Peyer's patch (tissue), 4 donors: ENCODE data around the gene HIGD1C. TPM values are rescaled to one million over a fixed set of nuclear protein-coding genes. Genes with fewer than 3 reads are reported as not detected.
"Not testable (repeated sequence)": the region's sequence is repeated elsewhere in the genome, so short reads cannot be mapped to it uniquely, and the experiment has no call there.

Experiments used
- DNase-seq, 3 donors: peaks; one replicate each; pipeline ENCODE4 v3.0.0-alpha.2; 2017 to 2019
- H3K27ac ChIP-seq, 4 donors: fragments of 200-600 bp; sonication (generic); one replicate each; pipeline ENCODE4 v1.5.1; 2016 to 2019
- H3K27me3 ChIP-seq, 2 donors: fragments of 200-600 bp; sonication (generic); one replicate each; pipeline ENCODE4 v1.5.1; 2019
- H3K36me3 ChIP-seq, 3 donors: fragments of 200-600 bp; sonication (generic); one replicate each; pipeline ENCODE4 v1.5.1; 2016 to 2019
- H3K4me1 ChIP-seq, 4 donors: fragments of 200-600 bp; sonication (generic); one replicate each; pipeline ENCODE4 v1.5.1; 2016 to 2019
- H3K4me3 ChIP-seq, 4 donors: fragments of 200-600 bp; sonication (generic); 1 replicate in 3 of 4; 2 replicates in 1 of 4; pipeline ENCODE4 v1.5.1; 2016 to 2019; ENCODE audit warnings: mild to moderate bottlenecking in 1 of 4
- H3K9me3 ChIP-seq, 4 donors: fragments of 200-600 bp; sonication (generic); one replicate each; pipeline ENCODE4 v1.5.1; 2016 to 2019; ENCODE audit warnings: mild to moderate bottlenecking in 1 of 4
- POLR2A ChIP-seq, 2 donors: fragments of 450-650 bp; IDR thresholded peaks; one replicate each; pipeline ENCODE4 v1.5.1; 2017; ENCODE audit warnings: antibody characterized with exemption in 2 of 2, mild to moderate bottlenecking in 2 of 2, moderate library complexity in 2 of 2
- small RNA-seq, 2 donors: library from RNA; depleted of rRNA; stranded (forward); fragments of <200 nt; gene quantifications; one replicate each; pipeline ENCODE3, GENCODE V24; 2016
- total RNA-seq, 4 donors: library from RNA; depleted of rRNA; stranded (reverse); fragments of >200 nt; gene quantifications; one replicate each; pipeline ENCODE4 v1.1.0, GENCODE V29; 2016
- TF ChIP-seq, protein P1 (sequence below), 6 experiments: fragments of 450-650 bp in 4 of 6; fragments of 200-600 bp in 2 of 6; sonication (generic) in 1 of 6; IDR thresholded peaks; one replicate each; pipeline ENCODE4 v1.5.1; 2017 to 2019; ENCODE audit warnings: antibody characterized with exemption in 6 of 6, mild to moderate bottlenecking in 3 of 6, moderate library complexity in 1 of 6

HIGD1C gene
- total RNA-seq, 4 donors from 2014 or later = not detected

DNA sequence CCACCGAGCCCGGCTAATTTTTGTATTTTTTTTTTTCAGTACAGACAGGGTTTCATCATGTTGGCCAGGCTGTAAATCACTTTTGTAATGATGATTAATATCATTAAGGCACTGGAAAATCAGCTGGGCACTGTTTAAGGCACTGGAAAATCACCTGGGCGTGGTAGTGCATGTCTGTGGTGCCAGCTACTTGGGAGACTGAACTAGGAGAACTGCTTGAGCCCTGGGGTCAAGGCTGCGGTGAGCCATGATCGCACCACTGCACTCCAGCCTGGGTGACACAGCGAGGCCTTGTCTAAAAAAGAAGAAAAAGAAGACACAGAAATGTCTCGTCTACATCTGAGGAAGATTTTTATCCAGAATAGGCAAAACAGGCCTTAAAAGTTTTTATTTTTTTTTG, 61.1 kb downstream of the HIGD1C start:
- no peak for TF ChIP-seq POLR2A (IDR thresholded peaks at IDR 0.05)
- TF ChIP-seq, protein P1, sequence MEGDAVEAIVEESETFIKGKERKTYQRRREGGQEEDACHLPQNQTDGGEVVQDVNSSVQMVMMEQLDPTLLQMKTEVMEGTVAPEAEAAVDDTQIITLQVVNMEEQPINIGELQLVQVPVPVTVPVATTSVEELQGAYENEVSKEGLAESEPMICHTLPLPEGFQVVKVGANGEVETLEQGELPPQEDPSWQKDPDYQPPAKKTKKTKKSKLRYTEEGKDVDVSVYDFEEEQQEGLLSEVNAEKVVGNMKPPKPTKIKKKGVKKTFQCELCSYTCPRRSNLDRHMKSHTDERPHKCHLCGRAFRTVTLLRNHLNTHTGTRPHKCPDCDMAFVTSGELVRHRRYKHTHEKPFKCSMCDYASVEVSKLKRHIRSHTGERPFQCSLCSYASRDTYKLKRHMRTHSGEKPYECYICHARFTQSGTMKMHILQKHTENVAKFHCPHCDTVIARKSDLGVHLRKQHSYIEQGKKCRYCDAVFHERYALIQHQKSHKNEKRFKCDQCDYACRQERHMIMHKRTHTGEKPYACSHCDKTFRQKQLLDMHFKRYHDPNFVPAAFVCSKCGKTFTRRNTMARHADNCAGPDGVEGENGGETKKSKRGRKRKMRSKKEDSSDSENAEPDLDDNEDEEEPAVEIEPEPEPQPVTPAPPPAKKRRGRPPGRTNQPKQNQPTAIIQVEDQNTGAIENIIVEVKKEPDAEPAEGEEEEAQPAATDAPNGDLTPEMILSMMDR (IDR thresholded peaks at IDR 0.05) = no peak
- no peak overlapping the region for H3K4me3 ChIP-seq
- DNase-seq = no peak
- no peaks in the 10 kb centered on the region for H3K36me3 ChIP-seq
- H3K27ac ChIP-seq = no peak overlapping the region
- H3K4me1 ChIP-seq = peaks cover 0 to 10% (median 0%) of the 10 kb centered on the region in 4 donors
- no peaks in the 10 kb centered on the region for H3K27me3 ChIP-seq
- no peaks in the 10 kb centered on the region for H3K9me3 ChIP-seq

DNA sequence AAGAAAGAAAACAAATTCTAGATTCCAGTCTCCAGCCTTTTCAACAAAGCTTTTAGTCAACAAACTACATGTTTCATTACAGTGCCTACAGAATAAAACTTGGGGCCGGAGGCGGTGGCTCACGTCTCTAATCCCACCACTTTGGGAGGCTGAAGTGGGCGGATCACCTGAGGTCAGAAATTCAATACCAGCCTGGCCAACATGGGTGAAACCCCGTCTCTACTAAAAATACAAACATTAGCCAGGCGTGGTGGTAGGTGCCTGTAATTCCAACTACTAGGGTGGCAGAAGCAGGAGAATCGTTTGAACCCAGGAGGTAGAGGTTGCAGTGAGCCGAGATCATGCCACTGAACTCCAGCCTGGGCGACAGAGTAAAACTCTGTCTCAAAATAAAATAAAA, 62.1 kb downstream of the HIGD1C start:
- not testable (repeated sequence) for H3K27me3 ChIP-seq, H3K9me3 ChIP-seq, H3K27ac ChIP-seq, H3K4me1 ChIP-seq, H3K36me3 ChIP-seq, H3K4me3 ChIP-seq, DNase-seq

DNA sequence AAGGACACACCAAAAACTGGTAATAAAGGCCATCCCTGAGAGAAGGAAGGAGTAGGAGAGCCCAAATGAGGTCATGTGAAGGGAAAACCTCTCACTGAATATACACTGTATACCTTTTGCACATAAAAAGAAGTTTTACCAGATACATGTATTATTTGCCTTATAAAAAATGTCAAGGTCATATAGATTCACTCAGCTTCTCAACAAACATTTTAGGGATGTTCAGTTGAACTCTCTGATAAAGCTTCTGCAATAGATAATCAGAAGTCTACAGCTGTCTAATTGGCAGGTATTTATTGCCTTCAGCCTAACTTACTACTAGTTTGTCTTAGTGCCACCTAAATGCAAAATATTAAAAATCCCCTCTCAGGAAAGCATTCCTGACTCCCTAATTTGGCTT, 65.1 kb downstream of the HIGD1C start:
- Histone ChIP-seq H3K36me3 (no peaks in the 10 kb centered on the region), H3K9me3 (no peaks in the 10 kb centered on the region), H3K27me3 (no peaks in the 10 kb centered on the region), H3K4me3 (no peak overlapping the region), H3K27ac (no peak overlapping the region), H3K4me1 (peaks cover 0 to 15% (median 0%) of the 10 kb centered on the region in 4 donors)
- DNase-seq = no peak
- no peak for TF ChIP-seq POLR2A (IDR thresholded peaks at IDR 0.05)
- TF ChIP-seq, protein P1 (IDR thresholded peaks at IDR 0.05) = no peak

DNA sequence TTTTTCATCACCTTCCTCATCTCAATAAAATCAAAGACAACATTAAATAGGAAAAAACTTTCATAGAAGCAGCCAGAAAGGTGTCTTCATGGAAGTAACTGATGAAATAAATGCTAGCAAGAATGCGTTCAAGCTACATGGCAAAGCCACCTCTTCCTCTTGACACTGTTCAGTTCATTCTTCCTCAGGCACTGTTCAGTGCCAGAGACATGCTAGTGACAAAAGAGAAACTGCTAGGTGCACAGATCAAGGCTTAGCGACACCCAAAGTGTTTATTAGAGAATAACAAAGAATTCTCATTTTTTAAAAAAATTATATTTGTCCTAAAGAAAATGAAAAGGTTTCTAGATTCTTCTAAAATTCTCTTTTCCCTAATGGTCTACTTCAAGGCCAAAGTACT, 66.6 kb downstream of the HIGD1C start:
- no peak for DNase-seq
- H3K4me3 ChIP-seq = no peak overlapping the region
- H3K27me3 ChIP-seq = no peaks in the 10 kb centered on the region
- TF ChIP-seq POLR2A (IDR thresholded peaks at IDR 0.05) = no peak
- H3K9me3 ChIP-seq = no peaks in the 10 kb centered on the region
- H3K36me3 ChIP-seq = no peaks in the 10 kb centered on the region
- peaks cover 0 to 27% (median 2%) of the 10 kb centered on the region in 4 donors for H3K4me1 ChIP-seq
- H3K27ac ChIP-seq = no peak overlapping the region

DNA sequence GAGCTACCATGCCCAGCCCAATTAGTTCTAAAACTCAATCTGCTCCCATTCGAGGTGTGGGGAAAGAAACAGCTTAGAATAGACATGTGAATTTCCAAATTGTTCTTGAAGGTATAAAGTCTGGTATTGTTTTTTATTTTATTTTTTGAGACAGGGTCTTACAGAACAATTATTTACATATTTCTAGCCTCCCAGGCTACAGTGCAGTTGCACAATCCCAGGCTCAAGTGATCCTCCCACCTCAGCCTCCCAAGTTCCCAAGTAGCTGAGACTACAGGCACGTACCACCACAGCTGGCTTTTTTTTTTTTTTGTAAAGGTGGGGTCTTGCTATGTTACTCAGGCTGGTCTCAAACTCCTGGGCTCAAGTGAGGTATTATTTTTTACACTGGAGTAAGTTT, 67.6 kb downstream of the HIGD1C start:
- no peak overlapping the region for H3K4me3 ChIP-seq
- no peak overlapping the region for H3K27ac ChIP-seq
- H3K36me3 ChIP-seq = no peaks in the 10 kb centered on the region
- no peaks in the 10 kb centered on the region for H3K27me3 ChIP-seq
- H3K4me1 ChIP-seq = peaks cover 0 to 29% (median 2%) of the 10 kb centered on the region in 4 donors
- no peak for DNase-seq
- H3K9me3 ChIP-seq = no peaks in the 10 kb centered on the region
- no peak for TF ChIP-seq POLR2A (IDR thresholded peaks at IDR 0.05)
- TF ChIP-seq, protein P1 (IDR thresholded peaks at IDR 0.05) = no peak

Small RNAs within 50 kb of the gene (small RNA-seq; reads per million reads assigned to genes)
- gene AC008121.1 = 0 reads per million in 2 donors
- gene RF00019 = 0 reads per million in 2 donors
- 0 reads per million in 2 donors for gene RNU6-87P

Other genes starting within 250 kb of the HIGD1C start
- 10 to 100 TPM; 14.5 to 44.6 (median 18.5) TPM for gene ATF1, start 188.4 kb upstream of the HIGD1C start, total RNA-seq
- gene TMPRSS12, start 109.6 kb upstream of the HIGD1C start, total RNA-seq = not detected
- 10 to 100 TPM; 37.1 to 57.4 (median 50.0) TPM for gene SLC11A2, start 73.8 kb downstream of the HIGD1C start, total RNA-seq
- gene LETMD1, start 95.8 kb downstream of the HIGD1C start, total RNA-seq = 100 to 1,000 TPM in 2 of 4 donors, 10 to 100 TPM in 2; 55.3 to 155 (median 91.4) TPM
- gene CSRNP2, start 131.1 kb downstream of the HIGD1C start, total RNA-seq = 10 to 100 TPM; 17.8 to 23.1 (median 21.1) TPM
- 10 to 100 TPM; 14.9 to 35.5 (median 19.4) TPM for gene TFCP2, start 220.6 kb downstream of the HIGD1C start, total RNA-seq